ENCODE measurements around the gene KIAA0753. TPM values are rescaled to one million over a fixed set of nuclear protein-coding genes. Genes with fewer than 3 reads are reported as not detected.

KIAA0753 gene
- total and polyA plus RNA-seq, 2 of the 13 experiments (the other 11 are each of a cell fraction or from before 2014, with no cell fraction given): 5.2 to 9.1 TPM

DNA sequence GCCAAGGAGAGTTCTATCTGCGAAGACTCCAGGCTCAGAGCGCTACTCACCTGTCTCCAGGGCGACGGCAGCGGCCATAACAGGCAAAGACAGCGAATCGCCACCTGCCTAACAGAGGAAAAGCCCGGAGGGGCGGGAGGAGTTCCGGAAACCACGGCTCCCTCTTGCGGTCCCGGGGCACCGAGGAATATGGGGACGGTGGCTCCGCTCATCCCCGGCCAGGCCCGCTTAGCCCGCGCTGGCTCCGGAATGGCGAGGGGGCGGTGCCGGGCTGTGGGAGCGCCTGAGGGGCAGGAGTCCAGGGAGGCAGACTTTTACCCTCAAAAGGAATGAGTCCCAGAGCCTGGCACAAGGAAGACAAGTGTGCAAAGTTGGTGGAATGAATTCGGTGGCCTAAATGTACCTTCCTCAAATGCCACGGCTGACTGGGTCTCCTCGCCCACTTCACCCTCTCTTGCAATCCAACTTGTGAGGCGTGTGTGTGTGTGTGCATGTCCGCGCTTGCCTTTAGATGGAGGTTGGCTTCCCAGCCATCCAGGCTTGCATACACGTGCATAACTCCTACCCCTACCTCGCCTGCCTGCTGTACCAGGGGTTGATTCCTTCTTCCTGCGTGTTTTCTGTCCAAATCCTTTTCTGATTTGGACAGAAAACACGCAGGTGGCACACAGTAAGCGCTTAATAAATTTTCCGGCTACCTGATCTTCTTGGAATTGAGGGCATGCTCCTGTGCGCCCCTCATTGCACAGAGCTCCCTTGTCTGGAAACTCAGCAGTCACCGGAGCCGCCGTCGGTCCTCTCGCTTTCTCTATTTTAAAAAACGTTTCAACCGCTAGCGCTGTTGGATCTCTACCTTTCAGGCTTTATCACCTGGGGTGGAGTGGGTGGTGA lies 14.6 kb upstream of the KIAA0753 start (continued):
- TF ChIP-seq, protein P1, sequence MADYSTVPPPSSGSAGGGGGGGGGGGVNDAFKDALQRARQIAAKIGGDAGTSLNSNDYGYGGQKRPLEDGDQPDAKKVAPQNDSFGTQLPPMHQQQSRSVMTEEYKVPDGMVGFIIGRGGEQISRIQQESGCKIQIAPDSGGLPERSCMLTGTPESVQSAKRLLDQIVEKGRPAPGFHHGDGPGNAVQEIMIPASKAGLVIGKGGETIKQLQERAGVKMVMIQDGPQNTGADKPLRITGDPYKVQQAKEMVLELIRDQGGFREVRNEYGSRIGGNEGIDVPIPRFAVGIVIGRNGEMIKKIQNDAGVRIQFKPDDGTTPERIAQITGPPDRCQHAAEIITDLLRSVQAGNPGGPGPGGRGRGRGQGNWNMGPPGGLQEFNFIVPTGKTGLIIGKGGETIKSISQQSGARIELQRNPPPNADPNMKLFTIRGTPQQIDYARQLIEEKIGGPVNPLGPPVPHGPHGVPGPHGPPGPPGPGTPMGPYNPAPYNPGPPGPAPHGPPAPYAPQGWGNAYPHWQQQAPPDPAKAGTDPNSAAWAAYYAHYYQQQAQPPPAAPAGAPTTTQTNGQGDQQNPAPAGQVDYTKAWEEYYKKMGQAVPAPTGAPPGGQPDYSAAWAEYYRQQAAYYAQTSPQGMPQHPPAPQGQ (CRISPR knock-in tag; IDR thresholded peaks at IDR 0.05; ENCODE audit: borderline replicate concordance): no peak
- no peak for TF ChIP-seq ZNF660 (CRISPR knock-in tag; IDR thresholded peaks at IDR 0.05; ENCODE audit: borderline replicate concordance, low read depth)
- no peak for TF ChIP-seq ZNF207 (IDR thresholded peaks at IDR 0.05; ENCODE audit: borderline replicate concordance)
- peak; percentile 55 for TF ChIP-seq RBFOX2 (IDR thresholded peaks at IDR 0.05; ENCODE audit: low read depth, low read length)
- TF ChIP-seq PCBP1 (IDR thresholded peaks at IDR 0.05; ENCODE audit: borderline replicate concordance, low read depth, low read length): no peak
- TF ChIP-seq, protein P2, sequence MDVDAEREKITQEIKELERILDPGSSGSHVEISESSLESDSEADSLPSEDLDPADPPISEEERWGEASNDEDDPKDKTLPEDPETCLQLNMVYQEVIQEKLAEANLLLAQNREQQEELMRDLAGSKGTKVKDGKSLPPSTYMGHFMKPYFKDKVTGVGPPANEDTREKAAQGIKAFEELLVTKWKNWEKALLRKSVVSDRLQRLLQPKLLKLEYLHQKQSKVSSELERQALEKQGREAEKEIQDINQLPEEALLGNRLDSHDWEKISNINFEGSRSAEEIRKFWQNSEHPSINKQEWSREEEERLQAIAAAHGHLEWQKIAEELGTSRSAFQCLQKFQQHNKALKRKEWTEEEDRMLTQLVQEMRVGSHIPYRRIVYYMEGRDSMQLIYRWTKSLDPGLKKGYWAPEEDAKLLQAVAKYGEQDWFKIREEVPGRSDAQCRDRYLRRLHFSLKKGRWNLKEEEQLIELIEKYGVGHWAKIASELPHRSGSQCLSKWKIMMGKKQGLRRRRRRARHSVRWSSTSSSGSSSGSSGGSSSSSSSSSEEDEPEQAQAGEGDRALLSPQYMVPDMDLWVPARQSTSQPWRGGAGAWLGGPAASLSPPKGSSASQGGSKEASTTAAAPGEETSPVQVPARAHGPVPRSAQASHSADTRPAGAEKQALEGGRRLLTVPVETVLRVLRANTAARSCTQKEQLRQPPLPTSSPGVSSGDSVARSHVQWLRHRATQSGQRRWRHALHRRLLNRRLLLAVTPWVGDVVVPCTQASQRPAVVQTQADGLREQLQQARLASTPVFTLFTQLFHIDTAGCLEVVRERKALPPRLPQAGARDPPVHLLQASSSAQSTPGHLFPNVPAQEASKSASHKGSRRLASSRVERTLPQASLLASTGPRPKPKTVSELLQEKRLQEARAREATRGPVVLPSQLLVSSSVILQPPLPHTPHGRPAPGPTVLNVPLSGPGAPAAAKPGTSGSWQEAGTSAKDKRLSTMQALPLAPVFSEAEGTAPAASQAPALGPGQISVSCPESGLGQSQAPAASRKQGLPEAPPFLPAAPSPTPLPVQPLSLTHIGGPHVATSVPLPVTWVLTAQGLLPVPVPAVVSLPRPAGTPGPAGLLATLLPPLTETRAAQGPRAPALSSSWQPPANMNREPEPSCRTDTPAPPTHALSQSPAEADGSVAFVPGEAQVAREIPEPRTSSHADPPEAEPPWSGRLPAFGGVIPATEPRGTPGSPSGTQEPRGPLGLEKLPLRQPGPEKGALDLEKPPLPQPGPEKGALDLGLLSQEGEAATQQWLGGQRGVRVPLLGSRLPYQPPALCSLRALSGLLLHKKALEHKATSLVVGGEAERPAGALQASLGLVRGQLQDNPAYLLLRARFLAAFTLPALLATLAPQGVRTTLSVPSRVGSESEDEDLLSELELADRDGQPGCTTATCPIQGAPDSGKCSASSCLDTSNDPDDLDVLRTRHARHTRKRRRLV (CRISPR knock-in tag; IDR thresholded peaks at IDR 0.05): no peak
- peak; percentile 72 for TF ChIP-seq AGO2 (optimal IDR thresholded peaks at IDR 0.05; ENCODE audit: low read depth, low read length)
- no peak for TF ChIP-seq ZNF17 (CRISPR knock-in tag; IDR thresholded peaks at IDR 0.05)
